Measurements from ENCODE around the gene PRR7.

PRR7 gene

DNA sequence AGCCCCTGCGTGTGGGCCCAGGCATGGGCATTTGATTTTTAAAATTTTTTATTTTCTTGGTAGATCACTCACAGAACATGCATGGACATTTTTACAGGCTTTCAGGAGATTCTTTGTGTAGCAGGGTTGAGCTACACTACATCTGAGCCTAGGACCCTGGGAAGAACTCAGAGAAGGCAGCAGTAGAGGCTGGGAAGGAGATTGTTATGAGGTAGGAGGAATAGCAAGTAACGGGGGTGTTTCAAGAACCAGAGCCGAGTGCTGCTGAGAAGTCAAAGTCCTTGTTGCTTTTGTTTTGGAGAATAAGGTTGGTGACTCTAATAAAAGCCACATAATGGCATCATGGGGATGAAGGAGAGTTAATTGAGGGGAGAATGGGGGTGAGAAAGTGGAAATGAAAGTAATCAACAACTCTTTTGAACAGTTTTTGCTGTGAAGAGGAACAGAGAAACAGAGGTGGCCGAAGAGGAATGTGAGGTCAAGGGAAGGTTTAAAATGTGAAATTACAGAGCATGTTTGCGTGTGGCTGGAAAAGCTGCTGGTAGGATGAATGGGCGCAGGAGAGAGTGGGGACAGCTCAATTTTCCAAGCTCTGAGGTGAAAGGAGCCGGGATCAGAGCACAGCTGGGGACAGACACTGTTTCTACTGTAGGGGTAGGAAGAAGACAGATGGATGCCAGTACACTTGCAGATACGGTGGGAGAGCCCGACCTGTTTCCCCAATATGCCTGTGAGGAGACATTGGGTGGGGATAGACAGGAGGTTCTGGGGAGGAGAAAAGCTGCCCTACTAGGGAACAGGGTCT, 55.5 kb downstream of the PRR7 start:
- DNase-seq: no peak

DNA sequence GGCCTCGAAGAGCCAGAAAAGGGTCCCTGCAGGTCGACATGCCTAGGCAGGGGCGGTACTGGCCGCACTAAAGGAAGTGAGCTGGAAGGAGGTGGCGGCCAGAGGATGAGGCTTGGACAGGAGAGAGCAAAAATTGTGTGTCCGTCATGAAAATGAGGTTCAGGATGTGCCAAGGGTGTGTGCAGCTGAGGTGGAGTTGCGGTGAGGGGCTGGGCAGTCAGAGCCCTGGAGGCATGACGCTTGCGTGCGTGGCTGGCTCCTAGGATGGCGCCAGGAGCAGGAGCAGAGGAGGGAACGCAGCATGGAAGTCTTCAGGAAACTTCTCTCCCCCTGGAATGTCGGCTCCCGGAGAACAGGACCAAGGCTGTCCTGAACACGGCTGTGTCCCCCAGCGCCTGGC, 56.3 kb downstream of the PRR7 start:
- DNase-seq: no peak

DNA sequence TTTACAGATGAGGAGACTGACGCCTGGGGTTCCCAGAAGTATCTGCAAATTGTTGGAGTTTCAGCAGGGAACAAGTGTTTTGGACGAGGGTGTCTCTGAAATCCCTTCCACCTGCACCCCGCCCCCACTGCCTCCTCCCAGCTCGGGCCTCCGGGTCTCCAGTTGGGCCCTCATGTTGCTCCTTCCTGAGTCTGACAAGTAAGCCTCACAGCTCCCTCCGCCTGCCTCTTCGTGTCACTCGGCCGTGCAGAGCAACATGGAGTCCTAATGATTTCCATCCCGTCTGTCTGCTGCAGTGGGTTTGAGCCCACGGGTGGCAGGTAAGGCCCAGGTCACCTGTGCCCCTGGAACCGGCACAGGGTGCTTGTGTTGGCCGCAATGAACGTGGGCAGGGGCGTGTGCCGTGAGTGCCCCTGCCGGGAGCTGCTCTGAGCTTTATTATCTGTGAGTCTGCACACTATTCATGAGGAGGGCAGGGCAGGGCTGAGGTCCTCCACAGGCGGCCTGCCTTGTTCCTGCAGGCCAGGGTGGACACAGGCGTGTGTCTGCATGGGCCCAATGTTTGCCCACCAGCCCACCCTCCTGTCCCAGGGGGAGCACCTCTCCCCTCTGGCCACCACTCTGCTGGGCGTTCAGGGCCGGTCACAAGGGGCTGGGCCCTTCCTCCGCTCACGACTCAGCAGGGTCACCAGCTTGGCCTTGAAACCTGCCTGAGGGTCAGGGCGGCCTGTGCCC, 56.9 kb downstream of the PRR7 start:
- DNase-seq: no peak

DNA sequence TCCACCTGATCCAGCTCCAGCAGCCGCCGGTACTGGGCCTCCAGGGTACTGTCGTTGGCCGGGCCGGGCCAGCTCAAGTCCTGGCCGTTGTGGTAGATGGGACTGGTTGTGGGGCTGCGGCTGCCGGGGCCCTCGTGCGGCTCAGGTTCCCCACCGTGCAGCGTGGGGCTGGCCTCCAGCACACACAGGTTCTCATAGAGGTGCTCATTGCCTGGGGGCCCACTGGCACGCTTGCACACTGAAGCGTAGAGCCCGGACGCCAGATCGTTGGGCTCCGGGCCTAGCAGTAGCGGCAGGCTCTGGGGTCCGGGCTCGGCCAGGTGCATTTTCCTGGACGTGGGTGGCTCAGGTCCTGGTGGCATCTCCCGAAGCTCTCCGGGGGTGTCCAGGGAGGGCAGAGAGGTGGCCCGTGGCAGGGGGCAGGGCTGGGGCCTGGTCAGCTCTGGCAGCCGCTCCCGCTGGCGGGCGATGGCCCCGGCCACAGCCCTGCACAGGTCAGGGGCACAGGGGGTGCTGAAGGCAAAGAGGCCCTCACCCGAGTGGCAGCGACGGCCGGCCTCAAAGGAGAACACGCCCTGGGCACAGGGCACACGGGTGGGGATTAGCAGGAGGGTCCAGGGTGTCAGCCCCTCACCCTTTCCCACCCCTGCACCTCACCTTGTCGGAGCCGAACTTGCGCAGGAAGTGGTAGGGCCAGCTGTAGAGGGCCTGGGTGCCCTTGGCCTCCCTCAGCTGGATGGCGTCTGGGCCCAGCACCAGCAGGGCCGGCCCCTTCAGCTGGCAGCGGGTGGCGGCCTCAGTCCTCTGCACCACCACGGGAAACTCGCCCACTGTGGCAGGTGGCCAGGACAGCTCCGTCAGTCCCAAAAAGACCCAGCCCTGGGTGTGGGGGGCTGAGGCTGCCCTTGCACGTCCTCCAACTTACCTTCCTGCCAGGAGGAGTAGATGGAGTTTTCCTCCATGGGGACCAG, 57.8 kb downstream of the PRR7 start:
- DNase-seq: no peak

DNA sequence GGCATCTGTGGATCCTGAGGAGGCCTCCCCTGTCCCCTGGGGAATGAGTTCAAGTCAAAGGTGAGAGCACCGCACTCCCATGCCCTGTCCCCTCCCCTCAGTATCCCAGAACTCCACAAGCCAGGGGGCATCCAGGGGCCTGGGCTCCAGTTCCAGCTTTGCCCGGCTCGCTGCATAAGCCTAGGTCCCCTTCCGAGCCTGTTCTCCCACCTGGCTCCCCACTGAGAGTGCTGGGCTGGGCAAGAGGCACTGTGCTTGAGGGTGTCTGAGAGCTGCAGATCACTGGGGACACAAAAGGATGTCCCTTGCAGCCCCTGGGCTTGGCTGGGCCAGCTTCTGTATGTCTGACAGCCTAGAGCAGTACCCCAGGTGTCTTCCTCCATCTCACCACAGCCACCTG, 58.5 kb downstream of the PRR7 start:
- DNase-seq: no peak
